HG03378 (cell line): ENCODE data around the gene UBAC2.

Experiments used
- ATAC-seq: cut with Tn5 transposase; IDR thresholded peaks from one replicate; pipeline ENCODE4 v1.9.1; 2021; ENCODE audit warnings: mild to moderate bottlenecking, moderate library complexity; ENCODE audit not compliant: unreplicated experiment

Gene UBAC2

DNA sequence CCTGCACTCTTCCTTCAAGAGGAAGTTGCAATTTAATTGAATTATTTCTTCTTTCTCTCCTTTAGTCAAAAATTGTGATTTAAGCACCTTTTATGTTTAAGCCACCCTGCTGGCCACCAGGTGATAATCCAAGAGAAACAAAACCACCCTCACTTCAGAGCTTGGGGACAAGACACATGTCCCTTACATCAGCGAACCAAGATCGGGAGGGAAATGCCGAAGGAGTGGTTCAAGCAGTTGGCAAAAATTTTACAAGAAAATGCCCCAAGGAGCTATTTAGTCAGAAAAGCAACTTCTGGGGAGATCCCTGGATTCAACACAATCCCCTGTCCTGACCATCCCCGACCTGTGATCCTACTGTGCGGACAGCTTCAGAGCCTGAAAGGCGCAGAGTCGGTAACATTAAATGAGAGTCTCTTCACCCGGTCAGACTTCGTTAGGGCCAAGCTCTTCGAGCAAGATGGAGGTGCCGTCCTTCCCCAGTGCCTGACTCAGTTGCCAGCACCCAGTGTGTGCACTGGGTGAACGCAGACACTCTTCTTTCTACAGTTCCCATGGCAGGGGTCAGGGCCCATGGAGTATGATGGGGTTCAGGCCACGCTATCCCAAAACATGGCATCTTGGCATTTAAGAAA is 222.0 kb downstream of the UBAC2 start:
- ATAC-seq = no peak

DNA sequence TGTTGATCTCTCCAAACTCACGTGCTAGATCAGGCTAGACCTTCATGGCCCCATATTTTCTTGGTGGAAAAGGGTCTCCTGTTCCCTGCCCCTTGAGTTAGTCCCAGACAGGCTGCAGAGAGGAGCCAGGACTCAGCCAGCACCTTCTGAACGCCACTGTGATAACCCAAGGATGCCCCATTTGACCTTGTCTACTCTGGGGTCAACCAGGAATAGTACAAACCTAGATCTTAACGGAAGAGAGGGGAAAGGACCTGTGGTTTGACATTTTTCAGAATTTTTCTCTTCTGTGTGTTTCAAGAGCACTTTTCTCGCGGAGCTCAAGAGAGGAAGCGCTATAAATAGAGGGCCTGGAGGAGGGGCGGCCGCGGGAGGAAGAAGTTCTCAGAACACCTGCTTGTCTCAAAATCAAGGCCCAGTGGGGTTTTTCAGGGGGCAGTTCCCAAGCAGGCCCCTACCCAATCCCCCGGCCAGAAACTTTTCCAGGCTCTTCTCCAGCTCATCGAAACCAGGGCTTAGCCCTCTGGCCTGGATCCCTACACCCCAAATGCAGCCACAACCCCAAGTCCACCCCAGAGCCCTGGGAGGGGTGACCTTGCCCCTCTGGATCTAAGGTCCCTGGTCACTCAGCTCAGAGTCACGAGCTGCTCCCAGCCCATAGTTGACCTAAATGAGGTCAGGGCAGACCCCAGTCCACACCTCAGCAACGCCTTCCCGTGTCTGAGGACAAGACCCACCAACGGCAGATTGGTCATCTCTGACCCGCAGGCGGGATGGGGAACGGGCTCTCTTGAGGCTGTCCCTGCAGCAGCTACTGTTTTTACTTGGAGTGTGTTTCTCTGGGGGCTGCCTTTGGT is 225.1 kb downstream of the UBAC2 start:
- peak; percentile 80 for ATAC-seq

DNA sequence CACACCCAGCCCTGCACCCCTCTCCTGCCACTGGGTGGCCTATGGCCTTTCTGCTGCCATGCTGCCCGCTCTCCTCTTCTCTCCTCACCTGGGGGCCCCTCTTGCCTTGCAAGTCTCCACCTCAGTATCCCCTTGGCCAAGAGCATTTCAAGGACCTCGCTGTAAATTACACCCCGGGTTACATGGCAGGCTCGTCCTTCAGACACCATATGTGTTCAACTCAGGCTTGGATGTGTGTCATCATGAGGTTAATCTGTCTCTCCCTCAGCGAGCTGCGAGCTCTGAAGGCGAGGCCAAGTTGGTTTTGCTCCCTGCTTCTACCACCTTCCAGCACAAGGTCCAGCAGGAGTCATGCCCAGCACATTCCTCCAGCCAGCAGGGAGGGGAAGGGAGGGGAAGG is 225.8 kb downstream of the UBAC2 start:
- ATAC-seq = no peak

DNA sequence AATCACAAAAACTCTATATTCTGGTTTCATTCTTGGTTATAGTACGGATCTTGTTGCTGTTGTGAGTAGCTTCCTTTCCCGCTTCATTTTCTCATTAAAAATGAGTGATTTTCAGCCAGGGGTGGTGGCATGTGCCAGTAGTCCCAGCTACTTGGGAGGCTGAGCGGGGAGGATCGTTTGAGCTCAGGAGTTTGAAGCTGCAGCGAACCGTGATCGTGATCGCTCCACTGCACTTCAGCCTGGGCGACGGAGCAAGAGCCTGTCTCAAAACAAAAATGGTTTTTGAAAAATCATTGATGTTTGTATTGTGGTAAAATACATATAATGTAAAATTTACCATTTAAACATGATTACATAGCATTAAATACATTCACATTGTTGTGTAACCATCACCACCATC is 229.0 kb downstream of the UBAC2 start:
- ATAC-seq = no peak

DNA sequence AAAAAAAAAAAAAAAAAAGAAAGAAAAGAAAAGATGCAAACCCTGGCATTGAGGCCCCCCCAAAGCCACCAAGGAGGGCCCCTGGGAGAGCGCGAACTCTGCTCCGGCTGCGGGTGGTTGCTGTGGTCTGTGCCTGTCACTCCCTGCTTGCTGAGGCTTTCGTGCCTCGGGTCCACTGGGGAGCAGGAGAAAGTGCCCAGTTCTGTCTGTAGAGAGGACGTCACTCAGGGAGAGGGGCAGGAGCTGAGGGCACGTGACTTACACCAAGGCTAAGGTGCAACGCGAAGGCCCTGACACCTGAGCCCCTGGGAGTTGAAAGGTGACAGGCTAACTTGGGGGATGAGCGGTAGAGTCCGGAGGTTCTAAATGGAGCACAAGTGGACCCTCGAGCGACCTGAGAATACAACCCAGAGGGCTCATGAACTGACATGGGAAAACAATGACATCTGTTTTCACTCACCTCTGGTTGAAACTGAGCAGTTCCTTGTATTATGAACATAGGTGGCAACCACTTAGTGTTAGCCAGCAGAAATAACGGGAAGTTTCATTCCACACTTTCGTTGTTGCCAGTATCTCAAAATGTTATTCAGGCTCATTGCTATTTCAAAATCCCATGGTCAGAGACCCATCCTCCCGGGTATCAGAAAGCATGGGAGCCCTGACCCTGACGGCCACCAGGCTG is 231.4 kb downstream of the UBAC2 start:
- peak; percentile 21 for ATAC-seq

DNA sequence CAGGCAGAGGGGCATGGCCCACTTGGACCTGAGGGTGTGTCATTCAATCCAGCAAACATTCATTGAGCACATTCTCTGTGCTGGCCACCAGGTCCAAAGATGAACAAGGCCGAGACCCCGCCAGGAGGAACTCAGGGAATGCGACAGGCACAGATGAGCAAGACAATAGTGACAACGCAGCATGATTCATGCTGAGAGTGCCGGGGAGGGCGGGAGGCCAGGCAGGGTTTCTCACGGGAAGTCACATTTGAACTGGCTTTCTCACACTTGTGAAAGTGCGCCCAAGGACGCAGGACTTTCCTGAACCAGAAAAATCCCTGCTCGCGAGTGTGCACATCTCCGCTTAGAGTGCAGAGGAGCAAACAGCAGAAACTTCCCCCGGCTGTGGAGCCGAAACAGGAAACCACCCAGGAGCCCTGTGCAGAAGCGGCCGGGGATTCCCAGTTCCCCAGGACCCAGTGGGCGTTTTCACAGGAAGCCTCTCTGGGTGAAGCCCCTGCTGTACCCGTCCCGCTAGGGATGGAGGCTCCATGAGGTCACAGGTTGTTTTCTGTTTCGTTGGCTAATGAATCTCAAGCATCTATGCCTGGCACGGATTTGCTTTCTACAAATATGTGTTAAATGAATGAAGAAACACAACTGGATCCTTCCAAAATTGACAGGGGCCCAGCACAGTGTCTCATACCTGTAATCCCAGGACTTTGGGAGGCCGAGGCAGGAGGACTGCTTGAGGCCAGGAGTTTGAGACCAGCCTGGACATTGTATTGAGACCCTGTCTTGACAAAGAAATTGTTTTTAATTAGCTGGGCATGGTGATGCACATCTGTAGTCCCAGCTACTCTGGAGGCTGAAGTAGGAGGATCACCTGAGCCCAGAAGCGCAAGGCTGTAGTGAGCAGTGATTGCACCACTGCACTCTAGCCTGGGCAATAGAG is 232.2 kb downstream of the UBAC2 start:
- peak; percentile 62 for ATAC-seq

DNA sequence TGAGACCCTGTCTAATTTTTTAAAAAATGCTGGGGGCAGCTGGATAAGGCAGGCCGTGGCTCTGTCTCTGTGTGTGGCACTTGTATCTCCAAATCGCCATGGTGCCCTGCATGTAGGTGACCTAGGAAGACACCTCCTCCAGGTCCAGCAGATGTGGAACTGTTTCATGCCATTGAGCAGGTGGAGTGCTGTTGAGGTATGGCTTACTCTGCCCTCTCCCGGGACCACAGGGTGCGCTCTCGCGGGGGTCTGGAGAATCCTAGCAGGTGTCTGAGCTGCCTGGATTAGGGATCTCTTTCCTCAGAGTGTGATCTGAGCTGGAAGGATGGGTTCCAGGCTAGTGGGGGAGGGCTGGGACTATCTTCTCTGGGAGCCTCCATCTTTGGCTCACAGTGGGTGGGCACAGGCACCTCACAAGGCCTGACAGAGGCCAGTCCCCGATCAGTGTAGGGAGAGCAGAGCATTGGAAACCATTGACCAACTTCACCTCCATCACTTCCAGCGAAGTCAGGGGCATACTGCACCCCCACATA is 233.0 kb downstream of the UBAC2 start:
- no peak for ATAC-seq

DNA sequence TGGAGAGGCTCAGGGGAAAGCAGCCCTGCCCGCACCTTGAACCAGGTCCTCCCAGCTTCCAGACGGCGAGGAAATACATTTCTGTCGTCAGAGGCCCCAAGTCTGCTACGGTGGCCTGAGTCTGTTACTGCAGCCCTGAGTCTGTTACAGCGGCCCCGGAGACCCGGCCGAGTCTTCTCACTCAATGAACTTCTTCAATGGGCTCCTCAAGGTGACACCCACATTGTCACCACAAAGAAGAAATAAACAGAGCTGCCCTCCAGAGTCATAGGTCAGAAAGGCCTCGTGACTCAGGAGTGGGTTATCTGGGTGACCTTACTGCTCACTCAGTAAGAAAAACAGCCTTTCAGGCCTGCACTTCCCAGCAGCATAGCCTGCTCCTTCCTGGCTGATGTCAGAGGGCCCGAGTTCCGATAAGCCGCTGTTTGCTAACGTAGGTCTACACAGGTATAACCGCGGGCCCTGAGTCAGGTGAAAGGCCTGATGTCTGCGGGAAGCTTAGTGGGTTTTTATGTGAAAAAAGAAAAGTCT is 233.7 kb downstream of the UBAC2 start:
- ATAC-seq = no peak

DNA sequence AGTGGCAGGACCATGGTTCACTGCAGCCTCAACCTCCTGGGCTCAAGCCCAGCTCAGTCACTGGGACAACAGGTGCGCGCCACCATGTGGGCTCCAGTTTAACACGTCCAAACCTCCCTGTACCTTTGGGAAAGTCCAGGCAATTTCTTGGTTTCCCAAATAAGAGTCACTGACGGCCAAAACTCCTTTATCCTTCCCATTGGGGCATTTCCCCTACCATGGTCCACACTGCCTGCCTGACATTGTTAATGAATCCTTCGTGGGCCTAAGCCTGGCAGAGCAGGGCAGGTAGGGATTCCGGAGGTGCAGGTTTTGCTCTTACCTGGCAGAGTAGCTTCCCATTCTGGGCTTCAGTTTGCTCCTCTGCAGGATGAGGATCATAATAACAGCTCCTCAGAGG is 234.5 kb downstream of the UBAC2 start:
- no peak for ATAC-seq

DNA sequence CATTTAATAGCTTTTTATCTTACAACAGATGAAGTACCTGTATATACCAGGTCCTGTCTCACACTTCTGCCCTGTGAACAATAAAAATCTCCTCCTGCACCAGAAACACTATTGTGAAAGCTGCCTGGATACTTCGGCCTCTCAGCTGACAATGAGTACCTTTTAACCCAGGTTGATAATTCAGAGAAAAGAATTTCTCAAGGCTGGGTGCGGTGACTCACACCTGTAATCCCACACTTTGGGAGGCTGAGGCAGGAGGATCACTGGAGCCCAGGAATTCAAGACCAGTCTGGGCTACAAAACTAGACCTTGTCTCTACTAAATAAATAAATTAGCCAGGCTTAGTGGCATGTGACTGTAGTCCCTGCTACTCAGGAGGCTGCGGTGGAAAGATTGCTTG is 235.3 kb downstream of the UBAC2 start:
- no peak for ATAC-seq
